ENCODE data around the gene NAP1L4. TPM values are rescaled to one million over a fixed set of nuclear protein-coding genes. Genes with fewer than 3 reads are reported as not detected.

Gene NAP1L4
- total and polyA plus RNA-seq, 2 of the 8 experiments (the other 6 are each of a cell fraction or from before 2014, with no cell fraction given), result 75.8 to 194 TPM

DNA sequence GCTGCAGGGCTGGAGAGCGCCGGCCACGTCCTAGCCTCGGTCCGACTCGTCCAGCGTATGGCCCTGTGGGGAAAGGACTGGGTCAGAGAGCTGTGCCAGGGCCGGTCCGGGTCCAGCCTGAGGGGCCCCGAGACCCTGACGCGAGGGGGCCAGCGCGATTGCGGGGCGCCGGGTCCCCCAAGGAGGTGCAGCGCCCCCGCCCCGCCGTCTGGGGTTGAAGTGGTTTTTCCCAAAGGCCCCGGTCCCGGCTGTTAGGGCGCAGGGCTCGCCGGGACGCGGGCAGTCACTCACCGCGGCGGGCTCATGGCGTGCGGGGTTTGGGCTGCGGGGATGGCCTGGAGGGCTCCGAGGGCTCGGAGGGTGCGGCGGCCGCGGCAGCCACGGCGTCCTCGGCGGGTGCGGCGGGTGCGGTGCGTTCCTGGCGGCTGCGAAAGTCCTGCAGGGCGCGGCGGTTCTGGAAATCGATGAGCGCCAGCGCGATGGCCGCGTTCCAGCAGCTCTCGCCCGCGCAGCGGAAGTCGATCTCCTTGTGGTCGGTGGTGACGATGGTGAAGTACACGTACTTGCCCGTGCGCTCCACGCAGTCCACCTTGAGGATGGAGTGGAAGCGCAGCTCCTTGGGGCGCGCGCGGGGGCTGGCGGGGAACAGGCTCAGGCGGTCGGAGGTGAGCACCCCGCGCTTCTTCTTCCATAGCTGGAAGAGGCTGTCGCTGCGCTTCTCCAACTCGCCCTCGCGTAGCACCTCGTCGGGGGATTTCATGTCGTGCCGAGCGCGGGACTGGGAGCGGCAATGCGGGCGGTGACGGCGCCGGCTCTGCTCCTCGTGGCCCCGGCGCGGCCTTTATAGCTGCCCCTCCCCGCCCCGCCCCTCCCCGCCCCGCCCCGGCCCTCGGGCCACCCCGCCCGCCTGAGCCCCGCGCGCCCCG, 63.3 kb downstream of the NAP1L4 start, which contains the start of gene PHLDA2:
Gene PHLDA2, minus strand, starts transcription at position 816 of the 926 bp plus-strand sequence. Its CDS starts 56 bp downstream, at position 760.
- Histone ChIP-seq H4K5ac (ENCODE audit: insufficient read length, low read depth, low read length) (peak within 1 kb of the TSS; percentile 12), H3K36me3 (ENCODE audit: control insufficient read depth in 2 of 4, insufficient read depth in 4 of 4, low read length in 3 of 4) (no peaks in the 10 kb centered on the region), H3K4me3 (ENCODE audit: extremely low read depth in 1 of 4, insufficient read depth in 2 of 4, low read depth in 3 of 4, low read length in 4 of 4) (peak within 1 kb of the TSS; percentile 39 to 61 (median 48)), H3K27me3 (replicated peaks in 1 of 4; ENCODE audit: control insufficient read depth in 3 of 4, extremely low read depth in 1 of 4, insufficient read depth in 3 of 4, low read length in 3 of 4) (peaks cover 25 to 42% (median 37%) of the 10 kb centered on the region in 4 experiments), H4K20me1 (replicated peaks in 1 of 2; ENCODE audit: control insufficient read depth in 1 of 2, insufficient read depth in 2 of 2, low read length in 2 of 2) (peaks cover 4 to 9% of the 10 kb centered on the region in 2 experiments), H3K9ac (replicated peaks in 1 of 4; ENCODE audit: extremely low read depth in 1 of 4, low read depth in 3 of 4, low read length in 3 of 4) (peak within 1 kb of the TSS in 3 of 4 experiments; percentile 20 to 60 (median 47); a peak in 4 of 7 replicates), H3K79me2 (ENCODE audit: control insufficient read depth in 1 of 2, insufficient read depth in 2 of 2, low read length in 2 of 2) (no peaks in the 10 kb centered on the region), H4K8ac (ENCODE audit: extremely low read depth, insufficient read depth, low read length) (peak within 1 kb of the TSS; percentile 66), H2AK5ac (ENCODE audit: low read depth, low read length) (no peak within 1 kb of the TSS), H2AFZ (ENCODE audit: low read length) (no peak within 1 kb of the TSS), H3K4me2 (ENCODE audit: insufficient read depth in 1 of 2, low read depth in 2 of 2, low read length in 2 of 2) (peak within 1 kb of the TSS; percentile 88 to 93), H3K79me1 (ENCODE audit: low read depth, low read length) (no peaks in the 10 kb centered on the region), H3K9me3 (ENCODE audit: insufficient read depth in 2 of 2, low read depth in 1 of 2, low read length in 1 of 2) (no peaks in the 10 kb centered on the region), H2BK12ac (ENCODE audit: low read depth, low read length) (peak within 1 kb of the TSS; percentile 94; the same call in 1 of the 2 replicates), H3K23me2 (ENCODE audit: low read depth, low read length) (peaks cover 8% of the 10 kb centered on the region; the same call in 1 of the 2 replicates), H2BK5ac (ENCODE audit: low read depth, low read length) (no peak within 1 kb of the TSS), H3K14ac (ENCODE audit: insufficient read length) (no peak within 1 kb of the TSS), H3K4me1 (replicated peaks in 1 of 4; ENCODE audit: control insufficient read depth in 3 of 4, insufficient read depth in 4 of 4, low read length in 3 of 4) (peaks cover 0 to 13% (median 5%) of the 10 kb centered on the region in 4 experiments; a peak in 6 of 7 replicates), H3K23ac (ENCODE audit: insufficient read length) (no peak within 1 kb of the TSS), H3K27ac (ENCODE audit: low read depth, low read length) (no peak within 1 kb of the TSS), H3K56ac (replicated peaks; ENCODE audit: insufficient read length, low read depth, low read length) (no peak within 1 kb of the TSS), H2BK120ac (replicated peaks; ENCODE audit: low read depth, low read length) (no peak within 1 kb of the TSS), H3K18ac (ENCODE audit: extremely low read depth, low read length) (peak within 1 kb of the TSS; percentile 83; the same call in 1 of the 2 replicates), H2BK20ac (ENCODE audit: low read length) (no peak within 1 kb of the TSS), H3K4ac (replicated peaks; ENCODE audit: insufficient read length, low read depth, low read length) (no peak within 1 kb of the TSS), H2BK15ac (ENCODE audit: low read length) (peak within 1 kb of the TSS; percentile 88; the same call in 1 of the 2 replicates), H4K91ac (replicated peaks; ENCODE audit: insufficient read length, low read length) (peak within 1 kb of the TSS; percentile 68)
- FAIRE-seq (no peak), DNase-seq (ENCODE audit: low read depth in 1 of 2, low spot score in 2 of 2) (peak in 1 of 2 experiments; percentile 75)
- 4% methylated on average over 62 of the region's 113 CpGs; no CpG with 5 or more reads in 1 of the 2 experiments for WGBS, 2 experiments (ENCODE audit: extremely low coverage in 1 of 2, insufficient coverage in 1 of 2, insufficient read length in 1 of 2, insufficient replicate concordance in 2 of 2, low coverage in 1 of 2, low lambda C conversion rate in 2 of 2, missing lambda C conversion rate in 1 of 2)
- CTCF ChIA-PET (ENCODE audit: partially characterized antibody), result interaction anchor here (1.0 to 9.4 kb wide), 14 partner anchors 8 to 395 kb away, joined by 3 to 129 read pairs (median 8); partner anchors contain the start of gene CDKN1C
- POLR2A ChIA-PET (ENCODE audit: partially characterized antibody), result interaction anchor here (0.7 to 3.1 kb wide), 12 partner anchors 12 to 396 kb away, joined by 3 to 20 read pairs (median 7); partner anchors contain the start of genes CDKN1C and NAP1L4
- TF ChIP-seq CREB1 (IDR thresholded peaks at IDR 0.05), result no peak
- no peak for TF ChIP-seq SIRT6 (IDR thresholded peaks at IDR 0.05; ENCODE audit: low read length)
- TF ChIP-seq JUND (IDR thresholded peaks at IDR 0.05; ENCODE audit: low read length), result no peak
- TF ChIP-seq RFX5 (IDR thresholded peaks at IDR 0.05; ENCODE audit: borderline replicate concordance, low read depth, low read length), result no peak
- no peak for TF ChIP-seq GTF2F1 (IDR thresholded peaks at IDR 0.05; ENCODE audit: borderline replicate concordance, low read depth, low read length)
- TF ChIP-seq TAF7 (optimal IDR thresholded peaks at IDR 0.05; ENCODE audit: borderline replicate concordance, low read depth, low read length), result peak; percentile 14
- no peak for TF ChIP-seq NRF1 (IDR thresholded peaks at IDR 0.05; ENCODE audit: low read depth, low read length)
- TF ChIP-seq EZH2 (IDR thresholded peaks at IDR 0.05; ENCODE audit: low read depth, low read length, severe bottlenecking), result peak; percentile 91
- TF ChIP-seq FOSL1 (IDR thresholded peaks at IDR 0.05; ENCODE audit: insufficient read depth, low read depth, low read length), result no peak
- TF ChIP-seq ASH2L (IDR thresholded peaks at IDR 0.05; ENCODE audit: low read length), result peak; percentile 36
- peak; percentile 61; the same call in 1 of the 2 replicates for TF ChIP-seq TBP (IDR thresholded peaks at IDR 0.05; ENCODE audit: low read depth, low read length)

Data from H1 (cell line).